SJSA1 (cell line): ENCODE results near the gene NOTCH1. TPM values are rescaled to one million over a fixed set of nuclear protein-coding genes. Genes with fewer than 3 reads are reported as not detected.
A peak's percentile ranks its signal among the peaks of the same experiment; 100 is the strongest.
"Not testable (repeated sequence)": the region's sequence is repeated elsewhere in the genome, so short reads cannot be mapped to it uniquely, and the experiment has no call there.

Experiments used
- DNase-seq, 2 experiments: peaks; one replicate each; pipeline ENCODE4 v3.0.0-alpha.2; 2015 to 2020; ENCODE audit warnings: low spot score in 2 of 2, low read depth in 1 of 2
- H3K27ac ChIP-seq: fragments of 250-450 bp; sonication (Bioruptor Pico); 2 replicates; pipeline ENCODE4 v1.5.1; 2020; ENCODE audit warnings: mild to moderate bottlenecking, moderate library complexity
- H3K27me3 ChIP-seq: fragments of 250-450 bp; sonication (Bioruptor Pico); replicated peaks from 2 replicates; pipeline ENCODE4 v1.5.1; 2020; ENCODE audit warnings: mild to moderate bottlenecking, moderate library complexity
- H3K36me3 ChIP-seq: fragments of 250-450 bp; sonication (Bioruptor Pico); 2 replicates; pipeline ENCODE4 v1.5.1; 2020; ENCODE audit warnings: mild to moderate bottlenecking
- H3K4me1 ChIP-seq: fragments of 250-450 bp; sonication (Bioruptor Pico); replicated peaks from 2 replicates; pipeline ENCODE4 v1.6.1; 2021; ENCODE audit warnings: mild to moderate bottlenecking
- H3K4me3 ChIP-seq: fragments of 250-450 bp; sonication (Bioruptor Pico); 2 replicates; pipeline ENCODE4 v1.5.1; 2020; ENCODE audit warnings: mild to moderate bottlenecking
- H3K9me3 ChIP-seq: fragments of 250-450 bp; sonication (Bioruptor Pico); replicated peaks from 2 replicates; pipeline ENCODE4 v1.5.1; 2020; ENCODE audit warnings: mild to moderate bottlenecking
- total RNA-seq: library from RNA; depleted of rRNA; stranded (reverse); fragments of >200 nt; shearing (Covaris generic); gene quantifications from 2 replicates; pipeline ENCODE4 v1.2.3, GENCODE V29; 2014

NOTCH1 gene
- total RNA-seq, 1 experiment from 2014 or later, result 8.0 TPM

DNA sequence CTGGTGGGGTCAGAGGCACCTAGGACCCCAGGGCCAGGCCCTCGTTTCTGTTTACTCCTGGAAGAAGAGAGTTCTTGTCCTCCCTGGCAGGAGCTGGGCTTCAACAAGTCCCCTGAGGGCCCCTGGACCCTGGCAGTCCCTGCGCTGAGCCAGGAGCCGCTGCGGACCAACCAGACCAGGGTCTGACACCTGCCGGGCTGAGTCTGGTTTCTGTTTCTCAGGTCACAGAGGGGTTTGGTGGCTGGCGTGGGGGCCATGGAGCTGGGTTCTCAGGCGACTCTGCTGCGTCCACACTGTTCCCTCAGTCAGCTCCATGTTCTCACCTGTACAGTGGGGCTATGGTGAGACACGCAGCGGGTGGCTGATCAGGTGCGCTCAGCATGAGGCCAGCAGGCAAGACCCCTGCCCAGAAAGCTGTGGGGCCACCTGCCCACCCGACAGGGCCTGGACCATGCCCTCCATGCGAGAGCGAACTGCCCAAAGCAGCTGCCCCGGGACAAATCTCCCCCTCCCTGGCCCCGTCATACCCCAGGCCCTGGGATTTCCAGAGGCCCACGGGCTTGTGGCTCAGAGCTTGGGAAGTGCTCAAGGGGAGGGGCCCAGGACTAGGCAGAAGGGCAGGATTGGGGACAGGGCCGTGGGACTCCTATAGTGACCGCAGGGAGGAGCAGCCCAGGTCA lies 17.9 kb upstream of the NOTCH1 start:
- DNase-seq, result no peak
- Histone ChIP-seq H3K4me1 (peaks cover 74% of the 10 kb centered on the region), H3K27ac (peak overlapping the region; percentile 3; the same call in 1 of the 2 replicates), H3K9me3 (peaks cover 22% of the 10 kb centered on the region), H3K36me3 (peaks cover 48% of the 10 kb centered on the region), H3K4me3 (no peak overlapping the region), H3K27me3 (no peaks in the 10 kb centered on the region)

DNA sequence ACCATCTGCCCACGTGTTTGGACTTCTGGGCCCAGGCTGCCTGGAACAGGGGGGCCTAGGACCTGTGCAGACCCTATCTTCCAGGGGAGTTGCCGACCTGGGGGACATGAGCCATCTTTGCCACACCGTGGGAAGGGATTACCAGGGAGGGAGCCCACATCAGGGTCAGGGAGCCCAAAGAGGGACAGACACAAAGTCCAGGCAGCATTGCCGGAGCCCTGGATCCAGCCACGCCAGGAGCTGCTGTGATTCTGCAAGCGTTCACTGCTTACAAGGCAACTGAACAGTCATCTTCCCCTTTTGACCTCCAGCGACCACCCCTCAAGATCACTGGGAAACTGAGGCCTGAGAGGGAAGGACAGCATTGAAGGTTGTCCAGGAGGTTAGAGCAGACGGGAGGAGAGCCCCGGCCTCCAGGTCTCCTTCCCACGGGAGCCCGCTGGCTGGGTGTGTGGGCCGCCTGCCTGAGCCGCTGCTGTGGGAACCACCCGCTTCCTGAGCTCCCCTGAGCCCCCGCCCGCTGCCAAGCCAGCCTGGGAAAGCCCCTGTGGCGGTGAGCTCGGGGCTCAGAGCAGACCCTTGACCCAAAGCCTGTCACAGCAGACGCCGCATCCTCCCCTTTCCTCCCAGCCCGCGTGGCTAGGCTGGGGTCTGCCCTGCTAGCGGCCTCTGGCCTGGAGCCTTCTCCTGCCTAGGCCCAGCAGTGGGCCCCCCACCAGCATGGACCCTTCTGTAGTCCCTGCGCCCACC lies 17.1 kb upstream of the NOTCH1 start:
- peaks cover 45% of the 10 kb centered on the region for H3K36me3 ChIP-seq
- H3K4me3 ChIP-seq, result no peak overlapping the region
- 0 out of 2 replicates have a peak, but pooled peaks cover 3% of the 10 kb centered on the region for H3K27me3 ChIP-seq
- peaks cover 23% of the 10 kb centered on the region for H3K9me3 ChIP-seq
- DNase-seq, result peak in 1 of 2 experiments; percentile 51
- H3K27ac ChIP-seq, result peak overlapping the region; percentile 3
- H3K4me1 ChIP-seq, result peaks cover 73% of the 10 kb centered on the region

DNA sequence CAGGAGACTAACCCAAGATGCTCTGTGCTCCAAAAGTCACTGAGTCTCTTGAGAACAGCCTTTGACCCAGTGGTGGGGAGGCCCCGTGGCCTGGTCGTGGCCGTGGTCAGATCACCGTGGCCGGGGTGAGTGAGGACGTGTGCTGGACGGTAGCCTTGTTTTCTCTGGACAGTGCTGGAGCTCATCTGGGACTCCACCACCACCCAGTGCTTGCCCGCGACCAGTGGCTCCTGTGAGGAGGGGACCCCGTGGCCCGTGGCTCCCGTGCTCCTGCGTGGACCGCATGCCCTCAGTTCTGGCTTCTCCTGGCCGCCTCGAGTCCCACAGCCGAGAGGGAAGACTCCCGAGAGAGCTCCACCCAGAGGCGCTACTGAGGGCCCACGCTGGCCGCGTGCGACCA lies 15.9 kb upstream of the NOTCH1 start:
- H3K36me3 ChIP-seq, result peaks cover 38% of the 10 kb centered on the region
- no peak overlapping the region for H3K4me3 ChIP-seq
- 0 out of 2 replicates have a peak, but pooled peaks cover 3% of the 10 kb centered on the region for H3K27me3 ChIP-seq
- no peak overlapping the region for H3K27ac ChIP-seq
- peaks cover 23% of the 10 kb centered on the region for H3K9me3 ChIP-seq
- H3K4me1 ChIP-seq, result peaks cover 73% of the 10 kb centered on the region
- DNase-seq, result no peak

DNA sequence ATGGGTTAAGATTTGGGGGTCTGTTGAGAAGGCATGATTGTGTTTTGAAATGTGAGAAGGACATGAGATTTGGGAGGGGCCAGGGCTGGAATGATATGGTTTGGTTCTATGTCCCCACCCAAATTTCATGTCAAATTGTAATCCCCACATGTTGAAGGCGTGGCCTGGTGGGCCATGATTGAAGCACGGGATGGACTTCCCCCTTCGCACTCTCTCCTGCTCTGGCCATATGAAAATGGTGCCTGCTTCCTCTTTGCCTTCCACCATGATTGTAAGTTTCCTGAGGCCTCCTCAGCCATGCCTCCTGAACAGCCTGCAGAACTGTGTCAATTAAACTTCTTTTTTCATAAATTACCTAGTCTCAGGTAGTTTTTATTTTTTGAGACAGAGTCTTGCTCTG lies 14.7 kb upstream of the NOTCH1 start:
- Histone ChIP-seq H3K27ac (no peak overlapping the region), H3K9me3 (peaks cover 23% of the 10 kb centered on the region), H3K4me3 (no peak overlapping the region), H3K27me3 (0 out of 2 replicates have a peak, but pooled peaks cover 3% of the 10 kb centered on the region), H3K36me3 (peaks cover 26% of the 10 kb centered on the region), H3K4me1 (peaks cover 63% of the 10 kb centered on the region)
- DNase-seq, result no peak

DNA sequence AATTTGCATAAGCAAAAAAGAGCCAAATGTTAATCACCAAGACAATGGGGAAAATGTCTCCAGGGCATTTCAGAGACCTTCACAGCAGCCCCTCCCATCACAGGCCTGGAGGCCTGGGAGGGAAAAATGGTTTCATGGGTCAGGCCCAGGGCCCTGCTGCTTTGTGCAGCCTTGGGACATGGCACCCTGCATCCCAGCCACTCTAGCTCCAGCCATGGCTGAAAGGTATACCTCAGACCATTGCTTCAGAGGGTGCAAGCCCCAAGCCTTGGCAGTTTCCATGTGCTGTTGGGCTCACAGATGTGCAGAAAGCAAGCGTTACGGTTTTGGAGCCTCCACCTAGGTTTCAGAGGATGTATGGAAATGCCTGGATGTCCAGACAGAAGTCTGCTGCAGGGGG lies 13.5 kb upstream of the NOTCH1 start:
- H3K27me3 ChIP-seq, DNase-seq, H3K4me3 ChIP-seq, H3K27ac ChIP-seq: not testable (repeated sequence)
- Histone ChIP-seq H3K9me3 (peaks cover 23% of the 10 kb centered on the region), H3K4me1 (peaks cover 51% of the 10 kb centered on the region), H3K36me3 (peaks cover 14% of the 10 kb centered on the region)

DNA sequence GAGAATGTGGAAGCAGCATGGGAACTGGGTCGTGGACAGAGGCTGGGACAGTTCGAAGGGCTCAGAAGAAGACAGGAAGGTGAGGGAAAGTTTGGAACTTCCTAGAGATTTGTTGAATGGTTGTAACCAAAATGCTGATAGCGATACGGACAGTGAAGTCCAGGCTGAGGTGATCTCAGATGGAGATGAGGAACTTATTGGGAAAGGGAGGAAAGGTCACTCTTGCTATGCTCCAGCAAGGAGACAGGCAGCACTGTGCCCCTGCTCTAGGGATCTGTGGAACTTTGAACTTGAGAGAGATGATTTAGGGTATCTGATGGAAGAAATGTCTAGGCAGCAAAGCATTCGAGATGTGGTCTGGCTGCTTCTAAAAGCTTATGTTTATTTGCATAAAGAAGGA lies 13.0 kb upstream of the NOTCH1 start:
- Histone ChIP-seq H3K4me1 (peaks cover 46% of the 10 kb centered on the region), H3K9me3 (peaks cover 23% of the 10 kb centered on the region)
- H3K36me3 ChIP-seq, H3K27me3 ChIP-seq, H3K27ac ChIP-seq, H3K4me3 ChIP-seq, DNase-seq: not testable (repeated sequence)

DNA sequence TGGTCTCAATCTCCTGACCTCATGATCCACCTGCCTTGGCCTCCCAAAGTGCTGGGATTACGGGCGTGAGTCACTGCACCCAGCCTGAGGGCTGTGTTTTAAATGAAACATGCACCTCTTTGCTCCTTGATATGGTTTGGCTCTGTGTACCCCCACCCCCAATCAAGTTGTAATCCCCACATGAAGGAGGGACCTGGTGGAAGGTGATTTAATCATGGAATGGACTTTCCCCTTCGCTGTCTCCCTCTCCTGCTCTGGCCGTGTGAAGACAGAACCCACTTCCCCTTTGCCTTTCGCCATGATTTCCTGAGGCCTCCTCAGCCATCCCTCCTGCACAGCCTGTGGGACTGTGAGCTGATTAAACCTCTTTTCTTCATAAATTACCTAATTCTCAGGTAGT lies 12.5 kb upstream of the NOTCH1 start:
- H3K27ac ChIP-seq, result 0 out of 2 replicates have a peak overlapping the region, but pooled peaks have one; percentile 4
- H3K4me3 ChIP-seq, result no peak overlapping the region
- peak in 1 of 2 experiments; percentile 54 for DNase-seq
- peaks cover 41% of the 10 kb centered on the region for H3K4me1 ChIP-seq
- peaks cover 23% of the 10 kb centered on the region for H3K9me3 ChIP-seq
- peaks cover 4% of the 10 kb centered on the region for H3K36me3 ChIP-seq
- 0 out of 2 replicates have a peak, but pooled peaks cover 3% of the 10 kb centered on the region for H3K27me3 ChIP-seq

DNA sequence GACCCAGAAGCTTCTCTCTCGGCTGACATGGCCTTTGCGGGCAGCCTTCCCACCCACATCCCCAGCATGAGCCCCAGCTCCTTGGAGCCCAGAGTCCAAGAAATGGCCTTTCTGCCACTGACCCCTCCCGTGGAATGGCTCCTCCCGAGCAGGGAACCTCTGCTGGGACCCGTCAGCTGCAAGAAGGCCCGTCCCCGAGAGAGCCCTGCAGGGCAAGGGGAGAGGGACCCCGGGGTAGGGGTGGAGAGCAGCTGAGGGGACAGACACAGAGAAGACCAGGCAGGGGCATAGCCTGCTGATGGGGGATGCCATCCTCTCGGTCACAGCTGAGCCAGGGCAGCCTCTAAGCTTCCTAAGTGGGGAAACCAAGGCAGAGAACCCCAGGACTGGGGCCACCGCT lies 11.2 kb upstream of the NOTCH1 start:
- H3K9me3 ChIP-seq, result peaks cover 19% of the 10 kb centered on the region
- no peak overlapping the region for H3K4me3 ChIP-seq
- 0 out of 2 replicates have a peak, but pooled peaks cover 3% of the 10 kb centered on the region for H3K27me3 ChIP-seq
- H3K36me3 ChIP-seq, result no peaks in the 10 kb centered on the region
- H3K27ac ChIP-seq, result no peak overlapping the region
- H3K4me1 ChIP-seq, result peaks cover 38% of the 10 kb centered on the region
- DNase-seq, result no peak

DNA sequence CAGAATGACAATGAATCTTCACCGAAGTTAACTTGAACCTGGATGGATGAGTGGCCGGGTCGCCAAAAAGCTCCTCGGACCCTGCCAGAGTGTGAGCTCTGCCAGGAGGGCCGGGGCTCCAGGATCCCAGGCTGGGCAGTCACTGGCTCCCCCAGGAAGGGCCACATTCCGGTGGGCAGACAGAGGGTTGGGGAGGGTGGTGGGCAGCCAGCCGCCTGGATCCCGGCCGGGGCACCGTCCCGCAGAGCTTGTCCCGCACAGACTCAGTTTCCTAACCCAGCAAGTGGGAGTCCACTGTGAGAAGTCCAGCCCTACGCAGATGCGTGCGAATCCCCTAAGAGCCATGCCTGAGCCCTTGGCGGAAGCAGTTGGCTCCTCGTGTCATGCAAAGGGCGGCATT lies 10.3 kb upstream of the NOTCH1 start:
- Histone ChIP-seq H3K9me3 (peaks cover 19% of the 10 kb centered on the region), H3K4me3 (no peak overlapping the region), H3K36me3 (no peaks in the 10 kb centered on the region), H3K4me1 (peaks cover 43% of the 10 kb centered on the region), H3K27ac (no peak overlapping the region), H3K27me3 (0 out of 2 replicates have a peak, but pooled peaks cover 3% of the 10 kb centered on the region)
- no peak for DNase-seq

DNA sequence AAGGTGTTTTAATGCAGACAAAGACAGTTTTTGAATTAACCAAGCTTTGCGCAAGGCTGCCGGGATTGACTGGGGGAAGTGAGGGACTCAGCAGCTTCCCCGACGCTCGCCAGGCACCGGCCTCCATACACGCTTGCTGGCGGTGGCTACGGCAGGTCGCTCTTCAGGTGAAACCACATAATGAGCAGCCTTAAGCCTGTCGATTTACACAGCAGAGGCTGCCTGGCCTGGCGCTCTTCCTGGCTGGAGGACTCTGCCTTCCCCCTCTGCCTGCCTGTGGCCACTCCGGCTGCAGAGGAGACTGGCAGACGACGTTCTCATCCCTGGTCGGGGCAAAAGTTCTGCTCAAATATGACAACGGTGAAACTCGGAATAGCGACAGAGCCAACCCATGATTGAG lies 9.0 kb upstream of the NOTCH1 start:
- H3K36me3 ChIP-seq, result no peaks in the 10 kb centered on the region
- H3K27me3 ChIP-seq, result 0 out of 2 replicates have a peak, but pooled peaks cover 3% of the 10 kb centered on the region
- peaks cover 48% of the 10 kb centered on the region for H3K4me1 ChIP-seq
- no peak overlapping the region for H3K4me3 ChIP-seq
- DNase-seq, result no peak
- H3K27ac ChIP-seq, result no peak overlapping the region
- H3K9me3 ChIP-seq, result peaks cover 8% of the 10 kb centered on the region

DNA sequence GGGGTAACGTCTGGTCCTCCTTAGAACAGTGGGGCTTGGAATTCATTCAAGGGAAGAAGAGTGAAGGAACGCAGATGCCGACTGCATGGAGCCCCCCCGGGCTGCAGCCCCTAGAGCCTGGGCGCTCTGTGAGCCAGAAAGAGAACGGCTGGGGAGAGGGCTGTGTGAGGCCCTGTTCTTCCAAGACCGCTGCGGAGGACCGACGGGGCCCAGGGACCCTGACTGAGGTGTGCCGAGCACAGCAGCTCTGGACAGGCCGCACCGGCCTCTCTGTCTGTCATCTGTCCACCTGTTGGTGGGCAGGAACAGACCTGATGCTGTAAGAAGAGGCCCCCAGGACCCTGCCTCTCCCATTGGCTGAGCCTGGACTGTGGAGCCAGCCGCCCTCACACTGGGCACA lies 7.7 kb upstream of the NOTCH1 start:
- Histone ChIP-seq H3K27me3 (0 out of 2 replicates have a peak, but pooled peaks cover 3% of the 10 kb centered on the region), H3K27ac (no peak overlapping the region), H3K36me3 (no peaks in the 10 kb centered on the region), H3K9me3 (no peaks in the 10 kb centered on the region), H3K4me1 (peaks cover 38% of the 10 kb centered on the region), H3K4me3 (no peak overlapping the region)
- no peak for DNase-seq

DNA sequence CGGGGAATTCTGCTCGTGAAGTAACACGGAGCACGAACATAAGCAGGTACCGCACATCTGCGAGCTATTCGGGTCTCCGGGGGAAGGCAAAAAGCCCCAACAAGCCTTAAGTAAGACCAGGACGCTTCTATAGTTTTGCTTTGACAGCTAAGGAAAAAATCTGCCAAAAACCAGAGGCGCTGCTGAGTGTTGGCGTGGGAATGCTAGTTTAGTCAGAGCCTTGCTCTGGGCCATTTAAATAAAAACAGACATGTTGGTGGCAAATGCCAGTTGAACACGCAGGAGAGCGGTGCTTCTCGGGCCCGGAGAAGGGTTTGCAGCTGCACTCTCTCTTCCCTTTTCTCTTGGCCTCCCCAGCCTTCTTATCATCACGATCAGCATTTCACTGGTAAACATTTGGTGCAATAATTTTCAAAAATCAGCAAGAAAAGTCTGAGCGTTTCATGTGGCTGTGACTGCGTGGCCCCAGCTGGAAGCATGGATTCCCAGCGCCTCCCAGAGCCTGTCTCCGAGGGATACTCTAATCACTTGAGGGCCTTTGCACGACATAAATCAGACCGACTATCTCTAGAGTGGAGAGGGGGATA lies 6.4 kb upstream of the NOTCH1 start:
- H3K4me1 ChIP-seq, result peaks cover 34% of the 10 kb centered on the region
- H3K4me3 ChIP-seq, result no peak overlapping the region
- no peak overlapping the region for H3K27ac ChIP-seq
- H3K9me3 ChIP-seq, result no peaks in the 10 kb centered on the region
- no peaks in the 10 kb centered on the region for H3K27me3 ChIP-seq
- H3K36me3 ChIP-seq, result no peaks in the 10 kb centered on the region
- DNase-seq, result peak in 1 of 2 experiments; percentile 56

DNA sequence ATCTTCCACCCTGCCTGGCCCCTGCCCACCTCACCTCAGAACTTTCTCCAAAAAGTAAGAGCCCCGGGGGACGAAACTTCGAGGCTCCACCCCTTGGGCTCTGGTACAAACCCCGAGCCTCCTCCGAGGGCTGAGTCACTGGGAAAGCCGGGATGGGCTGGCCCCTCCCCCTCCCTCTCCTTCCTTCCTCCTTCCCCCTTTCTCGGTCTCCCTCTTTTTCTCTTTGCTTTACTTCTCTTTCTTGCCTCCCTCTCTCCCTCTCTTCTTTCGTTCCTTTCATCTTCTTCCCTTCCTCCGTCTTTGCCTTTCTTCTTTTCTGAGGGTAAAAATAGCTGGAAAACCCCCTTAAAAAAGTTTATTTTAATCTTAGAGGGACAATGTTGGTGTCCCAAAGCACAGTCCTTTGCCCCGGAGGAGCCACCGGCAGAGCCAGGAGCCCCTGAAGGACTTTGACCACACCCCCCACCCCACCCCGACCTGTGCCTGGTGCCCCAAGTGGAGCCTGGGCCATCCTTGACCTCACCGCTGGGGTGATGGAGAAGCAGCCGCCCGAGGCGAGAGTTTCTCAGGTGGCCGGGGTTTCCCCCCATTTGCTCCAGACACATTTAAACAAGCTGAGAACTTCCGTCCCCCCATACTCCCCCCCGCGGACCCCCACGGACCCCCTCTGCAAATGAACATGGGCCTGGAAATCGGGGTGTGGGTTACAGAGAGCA lies 5.7 kb upstream of the NOTCH1 start:
- peaks cover 35% of the 10 kb centered on the region for H3K4me1 ChIP-seq
- H3K4me3 ChIP-seq, result no peak overlapping the region
- H3K27me3 ChIP-seq, result no peaks in the 10 kb centered on the region
- H3K36me3 ChIP-seq, result no peaks in the 10 kb centered on the region
- no peak overlapping the region for H3K27ac ChIP-seq
- no peaks in the 10 kb centered on the region for H3K9me3 ChIP-seq
- peak; percentile 61 to 82 for DNase-seq
